K562 (cell line): ENCODE data around the gene PAX8. TPM values are rescaled to one million over a fixed set of nuclear protein-coding genes. Genes with fewer than 3 reads are reported as not detected.

Source experiments
- BRD4 ChIP-seq: fragments of 200-600 bp; sonication (generic); IDR thresholded peaks from 2 replicates; pipeline ENCODE4 v1.6.1; 2017; ENCODE audit warnings: inconsistent platforms
- HMGN3 ChIP-seq: IDR thresholded peaks from 2 replicates; pipeline ENCODE4 v1.6.1; 2011; ENCODE audit warnings: borderline replicate concordance, low read depth, mild to moderate bottlenecking, mixed read lengths, low read length; ENCODE audit not compliant: insufficient read length; ENCODE audit errors: extremely low read depth
- HNRNPL ChIP-seq: fragments of 200-400 bp; formaldehyde crosslinking; IDR thresholded peaks from 2 replicates; pipeline ENCODE4 v1.6.1; 2017; ENCODE audit warnings: low read depth, mild to moderate bottlenecking, low read length
- MED1 ChIP-seq: sonication (generic); formaldehyde crosslinking; IDR thresholded peaks from 2 replicates; pipeline ENCODE4 v1.8.1; 2023; ENCODE audit warnings: missing genetic modification reagents, borderline replicate concordance
- NR1H2 ChIP-seq: sonication (generic); formaldehyde crosslinking; IDR thresholded peaks from 2 replicates; pipeline ENCODE4 v1.4.0; 2020; ENCODE audit warnings: mild to moderate bottlenecking, missing genetic modification reagents
- NR2C1 ChIP-seq, 2 experiments: fragments of 450-650 bp; IDR thresholded peaks; 2 replicates each; pipeline ENCODE4 v1.6.1; 2017; ENCODE audit warnings: mild to moderate bottlenecking in 2 of 2, antibody characterized with exemption in 1 of 2, inconsistent platforms in 1 of 2, missing compliant biosample characterization in 1 of 2, missing genetic modification characterization in 1 of 2
- TAF1 ChIP-seq: IDR thresholded peaks from 2 replicates; pipeline ENCODE4 v1.6.1; 2011; ENCODE audit warnings: mild to moderate bottlenecking, low read length, moderate library complexity; ENCODE audit not compliant: insufficient read depth, control insufficient read depth, severe bottlenecking; ENCODE audit errors: extremely low read depth
- TSC22D4 ChIP-seq: fragments of 450-650 bp; IDR thresholded peaks from 2 replicates; pipeline ENCODE4 v1.6.1; 2016; ENCODE audit warnings: missing genetic modification characterization, missing biosample characterization, control low read depth
- ZFP30 ChIP-seq: fragments of 250-450 bp; sonication (Bioruptor Pico); IDR thresholded peaks from 2 replicates; pipeline ENCODE4 v1.8.0; 2022; ENCODE audit warnings: moderate library complexity, mild to moderate bottlenecking, inconsistent platforms, borderline replicate concordance
- ZNF121 ChIP-seq: sonication (generic); formaldehyde crosslinking; conservative IDR thresholded peaks from 2 replicates; pipeline ENCODE4 v1.8.0; 2022; ENCODE audit warnings: missing genetic modification reagents
- ZNF197 ChIP-seq: fragments of 200-800 bp; sonication (Bioruptor generic); IDR thresholded peaks from 2 replicates; pipeline ENCODE4 v1.6.1; 2016; ENCODE audit warnings: low read depth, missing genetic modification characterization, missing compliant biosample characterization
- ZNF232 ChIP-seq: sonication (generic); formaldehyde crosslinking; IDR thresholded peaks from 2 replicates; pipeline ENCODE4 v1.8.0; 2022; ENCODE audit warnings: mild to moderate bottlenecking, missing genetic modification reagents
- polyA plus RNA-seq, 8 experiments: library from polyadenylated mRNA; depleted of rRNA in 4 of 8; stranded (reverse) in 5 of 8; unstranded in 3 of 8; fragments of >200 nt; fragmentation: Nextera tagmentation in 2 of 8; fragmentation: Illumina TruSeq in 1 of 8; extraction: Ambion mirVana in 2 of 8; extraction: Trizol in 1 of 8; gene quantifications; 2 replicates each; pipeline versions ENCODE4 v1.2.1 to v1.2.3, GENCODE V29; 2011 to 2014; ENCODE audit warnings: inconsistent platforms in 1 of 8, missing spikeins in 1 of 8
- total RNA-seq, 7 experiments: library from RNA; depleted of rRNA in 6 of 7; stranded (reverse); fragments of >200 nt in 6 of 7; fragmentation: Illumina TruSeq in 2 of 7; extraction: Trizol in 2 of 7; gene quantifications; 2 replicates each; pipeline versions ENCODE4 v1.2.1 to v1.2.3, GENCODE V29; 2011 to 2021; ENCODE audit warnings: low replicate concordance in 1 of 7
- TF ChIP-seq, protein P1 (sequence below): fragments of 150-350 bp; conservative IDR thresholded peaks from 2 replicates; pipeline ENCODE4 v1.6.1; 2014; ENCODE audit warnings: low read length
- TF ChIP-seq, protein P2 (sequence below): sonication (generic); formaldehyde crosslinking; IDR thresholded peaks from 2 replicates; pipeline ENCODE4 v1.5.0; 2020; ENCODE audit warnings: missing genetic modification reagents
- TF ChIP-seq, protein P3 (sequence below): IDR thresholded peaks from 2 replicates; pipeline ENCODE4 v1.6.1; 2012; ENCODE audit warnings: low read depth, low read length, improper control_type of control experiment, borderline replicate concordance
- TF ChIP-seq, protein P4 (sequence below): fragments of 250-450 bp; sonication (Bioruptor Pico); IDR thresholded peaks from 2 replicates; pipeline ENCODE4 v1.8.0; 2022; ENCODE audit warnings: inconsistent platforms

PAX8 gene
- total and polyA plus RNA-seq, 9 of the 15 experiments (the other 6 are each of a cell fraction or from before 2014, with no cell fraction given), result 0.13 to 2.1 (median 0.51) TPM

DNA sequence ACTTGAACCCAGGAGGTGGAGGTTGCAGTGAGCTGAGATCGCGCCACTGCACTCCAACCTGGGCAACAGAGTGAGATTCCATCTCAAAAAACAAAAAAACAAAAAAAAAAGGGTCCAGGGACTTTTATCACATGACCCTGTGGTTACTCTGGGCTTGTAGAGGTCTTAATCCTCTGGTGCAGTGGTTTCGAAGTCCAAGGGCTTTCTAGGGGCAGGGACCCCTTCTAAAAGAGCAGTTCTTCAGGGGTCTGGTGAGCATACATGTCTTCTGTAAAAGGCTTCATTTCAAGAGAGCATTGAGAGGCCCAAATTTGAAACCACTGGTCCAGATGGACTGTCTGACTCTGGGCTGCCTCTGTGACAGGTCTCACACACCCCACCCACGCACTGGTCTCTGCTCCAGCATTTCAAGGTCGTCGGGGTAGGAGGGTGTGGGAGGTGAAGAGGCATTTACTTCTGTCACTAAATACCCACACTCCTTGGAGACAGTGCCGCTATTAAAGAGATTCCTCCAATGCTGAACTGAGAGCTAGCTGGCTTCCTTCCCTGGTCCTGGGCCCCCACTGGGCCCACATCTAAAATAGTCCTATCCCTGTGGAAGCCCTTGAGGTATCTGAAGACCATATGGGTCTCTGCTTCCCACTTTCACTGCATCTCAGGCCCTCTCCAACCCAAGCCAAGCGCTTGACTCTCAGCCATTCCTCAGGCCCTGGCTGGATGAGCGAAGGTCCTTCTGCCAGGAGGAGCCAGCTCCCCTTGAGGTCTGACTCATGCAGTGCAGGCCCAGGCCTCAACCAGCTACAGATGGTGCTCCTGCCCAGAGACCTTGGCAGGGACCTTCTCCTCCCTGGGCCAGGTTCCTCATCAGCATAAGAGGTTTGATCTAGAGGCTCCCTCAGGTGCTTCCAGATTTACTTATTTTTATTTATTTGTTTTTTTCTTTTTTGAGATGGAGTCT is 44.8 kb downstream of the PAX8 start (continued):
- TF ChIP-seq, protein P1, sequence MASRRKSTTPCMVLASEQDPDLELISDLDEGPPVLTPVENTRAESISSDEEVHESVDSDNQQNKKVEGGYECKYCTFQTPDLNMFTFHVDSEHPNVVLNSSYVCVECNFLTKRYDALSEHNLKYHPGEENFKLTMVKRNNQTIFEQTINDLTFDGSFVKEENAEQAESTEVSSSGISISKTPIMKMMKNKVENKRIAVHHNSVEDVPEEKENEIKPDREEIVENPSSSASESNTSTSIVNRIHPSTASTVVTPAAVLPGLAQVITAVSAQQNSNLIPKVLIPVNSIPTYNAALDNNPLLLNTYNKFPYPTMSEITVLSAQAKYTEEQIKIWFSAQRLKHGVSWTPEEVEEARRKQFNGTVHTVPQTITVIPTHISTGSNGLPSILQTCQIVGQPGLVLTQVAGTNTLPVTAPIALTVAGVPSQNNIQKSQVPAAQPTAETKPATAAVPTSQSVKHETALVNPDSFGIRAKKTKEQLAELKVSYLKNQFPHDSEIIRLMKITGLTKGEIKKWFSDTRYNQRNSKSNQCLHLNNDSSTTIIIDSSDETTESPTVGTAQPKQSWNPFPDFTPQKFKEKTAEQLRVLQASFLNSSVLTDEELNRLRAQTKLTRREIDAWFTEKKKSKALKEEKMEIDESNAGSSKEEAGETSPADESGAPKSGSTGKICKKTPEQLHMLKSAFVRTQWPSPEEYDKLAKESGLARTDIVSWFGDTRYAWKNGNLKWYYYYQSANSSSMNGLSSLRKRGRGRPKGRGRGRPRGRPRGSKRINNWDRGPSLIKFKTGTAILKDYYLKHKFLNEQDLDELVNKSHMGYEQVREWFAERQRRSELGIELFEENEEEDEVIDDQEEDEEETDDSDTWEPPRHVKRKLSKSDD, result no peak
- no peak for TF ChIP-seq BRD4
- no peak for TF ChIP-seq NR1H2 (CRISPR knock-in tag)
- TF ChIP-seq, protein P2, sequence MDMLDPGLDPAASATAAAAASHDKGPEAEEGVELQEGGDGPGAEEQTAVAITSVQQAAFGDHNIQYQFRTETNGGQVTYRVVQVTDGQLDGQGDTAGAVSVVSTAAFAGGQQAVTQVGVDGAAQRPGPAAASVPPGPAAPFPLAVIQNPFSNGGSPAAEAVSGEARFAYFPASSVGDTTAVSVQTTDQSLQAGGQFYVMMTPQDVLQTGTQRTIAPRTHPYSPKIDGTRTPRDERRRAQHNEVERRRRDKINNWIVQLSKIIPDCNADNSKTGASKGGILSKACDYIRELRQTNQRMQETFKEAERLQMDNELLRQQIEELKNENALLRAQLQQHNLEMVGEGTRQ, result peak; percentile 5; the same call in 1 of the 2 replicates
- TF ChIP-seq, protein P3, sequence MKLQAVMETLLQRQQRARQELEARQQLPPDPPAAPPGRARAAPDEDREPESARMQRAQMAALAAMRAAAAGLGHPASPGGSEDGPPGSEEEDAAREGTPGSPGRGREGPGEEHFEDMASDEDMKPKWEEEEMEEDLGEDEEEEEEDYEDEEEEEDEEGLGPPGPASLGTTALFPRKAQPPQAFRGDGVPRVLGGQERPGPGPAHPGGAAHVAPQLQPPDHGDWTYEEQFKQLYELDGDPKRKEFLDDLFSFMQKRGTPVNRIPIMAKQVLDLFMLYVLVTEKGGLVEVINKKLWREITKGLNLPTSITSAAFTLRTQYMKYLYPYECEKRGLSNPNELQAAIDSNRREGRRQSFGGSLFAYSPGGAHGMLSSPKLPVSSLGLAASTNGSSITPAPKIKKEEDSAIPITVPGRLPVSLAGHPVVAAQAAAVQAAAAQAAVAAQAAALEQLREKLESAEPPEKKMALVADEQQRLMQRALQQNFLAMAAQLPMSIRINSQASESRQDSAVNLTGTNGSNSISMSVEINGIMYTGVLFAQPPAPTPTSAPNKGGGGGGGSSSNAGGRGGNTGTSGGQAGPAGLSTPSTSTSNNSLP, result no peak
- TF ChIP-seq HNRNPL, result no peak
- no peak for TF ChIP-seq NR2C1 (IDR thresholded peaks at IDR 0.05)
- TF ChIP-seq NR2C1 (tag; IDR thresholded peaks at IDR 0.05), result no peak
- TF ChIP-seq ZNF121 (CRISPR knock-in tag), result no peak
- TF ChIP-seq, protein P4, sequence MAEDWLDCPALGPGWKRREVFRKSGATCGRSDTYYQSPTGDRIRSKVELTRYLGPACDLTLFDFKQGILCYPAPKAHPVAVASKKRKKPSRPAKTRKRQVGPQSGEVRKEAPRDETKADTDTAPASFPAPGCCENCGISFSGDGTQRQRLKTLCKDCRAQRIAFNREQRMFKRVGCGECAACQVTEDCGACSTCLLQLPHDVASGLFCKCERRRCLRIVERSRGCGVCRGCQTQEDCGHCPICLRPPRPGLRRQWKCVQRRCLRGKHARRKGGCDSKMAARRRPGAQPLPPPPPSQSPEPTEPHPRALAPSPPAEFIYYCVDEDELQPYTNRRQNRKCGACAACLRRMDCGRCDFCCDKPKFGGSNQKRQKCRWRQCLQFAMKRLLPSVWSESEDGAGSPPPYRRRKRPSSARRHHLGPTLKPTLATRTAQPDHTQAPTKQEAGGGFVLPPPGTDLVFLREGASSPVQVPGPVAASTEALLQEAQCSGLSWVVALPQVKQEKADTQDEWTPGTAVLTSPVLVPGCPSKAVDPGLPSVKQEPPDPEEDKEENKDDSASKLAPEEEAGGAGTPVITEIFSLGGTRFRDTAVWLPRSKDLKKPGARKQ (CRISPR knock-in tag), result no peak
- no peak for TF ChIP-seq TAF1
- TF ChIP-seq HMGN3, result no peak
- TF ChIP-seq TSC22D4 (tag), result no peak
- TF ChIP-seq MED1 (CRISPR knock-in tag), result no peak
- no peak for TF ChIP-seq ZNF232 (CRISPR knock-in tag)
- no peak for TF ChIP-seq ZNF197 (CRISPR knock-in tag)
- TF ChIP-seq ZFP30 (CRISPR knock-in tag), result no peak
